Measurements from ENCODE around the gene PRTG.

DNA sequence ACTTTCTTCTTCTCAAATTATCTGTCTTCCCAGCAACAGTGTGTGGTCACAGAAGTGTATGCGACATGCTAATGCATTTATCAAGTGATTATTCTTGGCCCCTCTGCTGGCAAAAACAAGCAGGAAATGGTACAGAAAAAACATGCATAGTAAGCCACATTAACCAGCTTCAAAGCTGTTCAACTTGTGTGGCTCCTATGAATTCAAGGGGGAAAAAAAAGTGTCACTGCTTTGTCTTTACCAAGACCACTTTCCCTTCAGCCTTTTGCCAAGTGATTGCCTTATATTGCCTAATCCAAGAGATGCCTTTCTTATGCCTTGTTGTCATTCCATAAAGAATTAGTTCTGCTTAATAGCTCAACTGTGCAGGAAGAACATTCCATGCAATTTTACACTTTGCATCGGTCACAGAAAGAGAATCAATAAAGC lies 39.1 kb downstream of the PRTG start:
- TF ChIP-seq, protein P1, sequence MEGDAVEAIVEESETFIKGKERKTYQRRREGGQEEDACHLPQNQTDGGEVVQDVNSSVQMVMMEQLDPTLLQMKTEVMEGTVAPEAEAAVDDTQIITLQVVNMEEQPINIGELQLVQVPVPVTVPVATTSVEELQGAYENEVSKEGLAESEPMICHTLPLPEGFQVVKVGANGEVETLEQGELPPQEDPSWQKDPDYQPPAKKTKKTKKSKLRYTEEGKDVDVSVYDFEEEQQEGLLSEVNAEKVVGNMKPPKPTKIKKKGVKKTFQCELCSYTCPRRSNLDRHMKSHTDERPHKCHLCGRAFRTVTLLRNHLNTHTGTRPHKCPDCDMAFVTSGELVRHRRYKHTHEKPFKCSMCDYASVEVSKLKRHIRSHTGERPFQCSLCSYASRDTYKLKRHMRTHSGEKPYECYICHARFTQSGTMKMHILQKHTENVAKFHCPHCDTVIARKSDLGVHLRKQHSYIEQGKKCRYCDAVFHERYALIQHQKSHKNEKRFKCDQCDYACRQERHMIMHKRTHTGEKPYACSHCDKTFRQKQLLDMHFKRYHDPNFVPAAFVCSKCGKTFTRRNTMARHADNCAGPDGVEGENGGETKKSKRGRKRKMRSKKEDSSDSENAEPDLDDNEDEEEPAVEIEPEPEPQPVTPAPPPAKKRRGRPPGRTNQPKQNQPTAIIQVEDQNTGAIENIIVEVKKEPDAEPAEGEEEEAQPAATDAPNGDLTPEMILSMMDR (optimal IDR thresholded peaks at IDR 0.05 in 1 of 3, IDR thresholded peaks at IDR 0.05 in 1 of 3, conservative IDR thresholded peaks at IDR 0.05 in 1 of 3; ENCODE audit: extremely low read depth in 1 of 3, insufficient read depth in 2 of 3, low read length in 3 of 3), result no peak
- TF ChIP-seq EZH2 (IDR thresholded peaks at IDR 0.05; ENCODE audit: low read length), result no peak
